ENCODE data around the gene GLDC.
A peak's percentile ranks its signal among the peaks of the same experiment; 100 is the strongest.

Gene GLDC

GRCh38 chr9:6584881-6585597 is 60.5 kb downstream of the GLDC start:
- no peak overlapping the region for H3K27ac ChIP-seq (replicated peaks)
- TF ChIP-seq POLR2AphosphoS5 (IDR thresholded peaks at IDR 0.05; ENCODE audit: low read depth) = no peak
- peak; percentile 26 for TF ChIP-seq CTCF (IDR thresholded peaks at IDR 0.05; ENCODE audit: insufficient read depth, low read length)
- H3K4me3 ChIP-seq (replicated peaks; ENCODE audit: insufficient read depth, low read length) = no peak overlapping the region
- no peaks in the 10 kb centered on the region for H3K27me3 ChIP-seq (ENCODE audit: insufficient read depth, poor library complexity, severe bottlenecking)
- no peak for DNase-seq (ENCODE audit: low read depth in 1 of 2, low spot score in 1 of 2)

GRCh38 chr9:6581253-6581652 is 64.3 kb downstream of the GLDC start:
- TF ChIP-seq SPI1 (IDR thresholded peaks at IDR 0.05; ENCODE audit: borderline replicate concordance, low read depth) = no peak
- no peak for TF ChIP-seq CTCF (IDR thresholded peaks at IDR 0.05; ENCODE audit: insufficient read depth, low read length)
- TF ChIP-seq GABPA (IDR thresholded peaks at IDR 0.05; ENCODE audit: low read depth) = no peak
- H3K27me3 ChIP-seq (ENCODE audit: insufficient read depth, poor library complexity, severe bottlenecking) = no peaks in the 10 kb centered on the region
- no peak for DNase-seq (ENCODE audit: low read depth in 1 of 2, low spot score in 1 of 2)
- no peak overlapping the region for H3K27ac ChIP-seq (replicated peaks)
- H3K4me3 ChIP-seq (replicated peaks; ENCODE audit: insufficient read depth, low read length) = no peak overlapping the region

- TF ChIP-seq REST (IDR thresholded peaks at IDR 0.05; ENCODE audit: insufficient replicate concordance, low read depth) = no peak
- TF ChIP-seq SPI1 (IDR thresholded peaks at IDR 0.05; ENCODE audit: borderline replicate concordance, low read depth) = no peak
- no peak for TF ChIP-seq CTCF (IDR thresholded peaks at IDR 0.05; ENCODE audit: insufficient read depth, low read length)
- TF ChIP-seq GABPA (IDR thresholded peaks at IDR 0.05; ENCODE audit: low read depth) = no peak
- no peak for TF ChIP-seq POLR2AphosphoS5 (IDR thresholded peaks at IDR 0.05; ENCODE audit: low read depth)
These were observed 65.9 kb downstream of the GLDC start for GRCh38 chr9:6579613-6580012.

GRCh38 chr9:6576987-6577386 is 68.5 kb downstream of the GLDC start:
- Histone ChIP-seq H3K4me3 (replicated peaks; ENCODE audit: insufficient read depth, low read length) (no peak overlapping the region), H3K27me3 (ENCODE audit: insufficient read depth, poor library complexity, severe bottlenecking) (peaks cover 3% of the 10 kb centered on the region), H3K27ac (replicated peaks) (no peak overlapping the region)
- no peak for DNase-seq (ENCODE audit: low read depth in 1 of 2, low spot score in 1 of 2)
- TF ChIP-seq POLR2AphosphoS5 (IDR thresholded peaks at IDR 0.05; ENCODE audit: low read depth) = no peak
- no peak for TF ChIP-seq REST (IDR thresholded peaks at IDR 0.05; ENCODE audit: insufficient replicate concordance, low read depth)
- no peak for TF ChIP-seq CTCF (IDR thresholded peaks at IDR 0.05; ENCODE audit: insufficient read depth, low read length)
- TF ChIP-seq GABPA (IDR thresholded peaks at IDR 0.05; ENCODE audit: low read depth) = no peak
- no peak for TF ChIP-seq SPI1 (IDR thresholded peaks at IDR 0.05; ENCODE audit: borderline replicate concordance, low read depth)

More at GRCh38 chr9:6579613-6580012, 65.9 kb downstream of the GLDC start:
- Histone ChIP-seq H3K27ac (replicated peaks) (no peak overlapping the region), H3K4me3 (replicated peaks; ENCODE audit: insufficient read depth, low read length) (no peak overlapping the region), H3K27me3 (ENCODE audit: insufficient read depth, poor library complexity, severe bottlenecking) (no peaks in the 10 kb centered on the region)
- no peak for DNase-seq (ENCODE audit: low read depth in 1 of 2, low spot score in 1 of 2)
